Neuronal stem cell (in vitro differentiated cells): Measurements from ENCODE around the gene ZFYVE9.

Experiments used
- DNase-seq: peaks from one replicate; pipeline ENCODE4 v3.0.0-alpha.2; 2013; ENCODE audit warnings: low spot score
- H2AFZ ChIP-seq: one replicate; pipeline ENCODE4 v1.6.1; 2013; ENCODE audit warnings: mild to moderate bottlenecking, low read length, inconsistent platforms
- H2AK5ac ChIP-seq: 2 replicates; pipeline ENCODE4 v1.6.1; 2013; ENCODE audit warnings: low read depth, mild to moderate bottlenecking, inconsistent platforms, low read length, moderate library complexity, mixed read lengths
- H2BK120ac ChIP-seq: 2 replicates; pipeline ENCODE4 v1.6.1; 2013; ENCODE audit warnings: low read depth, mild to moderate bottlenecking, inconsistent platforms, low read length, moderate library complexity, mixed read lengths
- H2BK12ac ChIP-seq: one replicate; pipeline ENCODE4 v1.6.1; 2013; ENCODE audit warnings: low read length, inconsistent platforms
- H2BK15ac ChIP-seq: 2 replicates; pipeline ENCODE4 v1.6.1; 2013; ENCODE audit warnings: mild to moderate bottlenecking, low read length, inconsistent platforms, mixed read lengths
- H2BK5ac ChIP-seq: one replicate; pipeline ENCODE4 v1.6.1; 2013; ENCODE audit warnings: inconsistent platforms, mild to moderate bottlenecking, low read length, moderate library complexity
- H3K14ac ChIP-seq: one replicate; pipeline ENCODE4 v1.6.1; 2013; ENCODE audit warnings: low read length, inconsistent platforms
- H3K18ac ChIP-seq: 2 replicates; pipeline ENCODE4 v1.6.1; 2013; ENCODE audit warnings: low read length, inconsistent platforms
- H3K23ac ChIP-seq: 2 replicates; pipeline ENCODE4 v1.6.1; 2013; ENCODE audit warnings: low read depth, mild to moderate bottlenecking, mixed read lengths, low read length, inconsistent platforms; ENCODE audit not compliant: poor library complexity
- H3K27ac ChIP-seq: replicated peaks from 3 replicates; pipeline ENCODE4 v1.5.1; 2013; ENCODE audit warnings: low read length, inconsistent platforms
- H3K27me3 ChIP-seq, 3 experiments: 2 replicates each; pipeline ENCODE4 v1.6.1; 2013; ENCODE audit warnings: low read length in 3 of 3, mild to moderate bottlenecking in 2 of 3, inconsistent platforms in 1 of 3, low read depth in 1 of 3, mixed read lengths in 1 of 3, moderate library complexity in 1 of 3; ENCODE audit not compliant: control insufficient read depth in 3 of 3, insufficient read depth in 3 of 3
- H3K36me3 ChIP-seq, 2 donors: replicated peaks in 1 of 2; 2 replicates each; pipeline ENCODE4 v1.6.1; 2013; ENCODE audit warnings: low read length in 2 of 2; ENCODE audit not compliant: control insufficient read depth in 2 of 2, insufficient read depth in 2 of 2
- H3K4ac ChIP-seq: 2 replicates; pipeline ENCODE4 v1.6.1; 2013; ENCODE audit warnings: inconsistent platforms, mild to moderate bottlenecking, low read length, moderate library complexity
- H3K4me1 ChIP-seq, 2 donors: 1 replicate in 1 of 2; 2 replicates in 1 of 2; pipeline ENCODE4 v1.6.1; 2013; ENCODE audit warnings: low read length in 2 of 2, low read depth in 1 of 2; ENCODE audit not compliant: control insufficient read depth in 2 of 2, insufficient read depth in 1 of 2
- H3K4me2 ChIP-seq: one replicate; pipeline ENCODE4 v1.6.1; 2013; ENCODE audit warnings: mild to moderate bottlenecking, low read length, inconsistent platforms; ENCODE audit not compliant: insufficient read depth, poor library complexity, severe bottlenecking
- H3K4me3 ChIP-seq, 2 donors: 2 replicates each; pipeline ENCODE4 v1.5.1; 2013; ENCODE audit warnings: low read length in 2 of 2, mild to moderate bottlenecking in 2 of 2, inconsistent platforms in 1 of 2, moderate library complexity in 1 of 2
- H3K79me1 ChIP-seq: one replicate; pipeline ENCODE4 v1.6.1; 2013; ENCODE audit warnings: low read depth, mild to moderate bottlenecking, inconsistent platforms, low read length, moderate library complexity
- H3K9ac ChIP-seq: one replicate; pipeline ENCODE4 v1.6.1; 2013; ENCODE audit warnings: mild to moderate bottlenecking, low read depth, low read length, inconsistent platforms; ENCODE audit not compliant: poor library complexity
- H3K9me3 ChIP-seq, 2 donors: replicated peaks in 1 of 2; 2 replicates each; pipeline versions ENCODE3 to v1.6.1; 2013; ENCODE audit warnings: low read length in 2 of 2, mild to moderate bottlenecking in 2 of 2, inconsistent platforms in 1 of 2, low read depth in 1 of 2, mixed read lengths in 1 of 2, moderate library complexity in 1 of 2; ENCODE audit not compliant: control insufficient read depth in 2 of 2, insufficient read depth in 1 of 2
- H4K8ac ChIP-seq: one replicate; pipeline ENCODE4 v1.6.1; 2013; ENCODE audit warnings: low read depth, mild to moderate bottlenecking, inconsistent platforms, low read length, moderate library complexity
- H4K91ac ChIP-seq: one replicate; pipeline ENCODE4 v1.6.1; 2013; ENCODE audit warnings: low read length, low read depth, mild to moderate bottlenecking, inconsistent platforms; ENCODE audit not compliant: poor library complexity
- WGBS, 2 donors: extraction: QIAGEN DNeasy Blood & Tissue Kit; methylation state at CpG; one replicate each; pipeline ENCODE4 v1.1.7; 2013; ENCODE audit warnings: missing lambda C conversion rate in 2 of 2, mixed read lengths in 1 of 2; ENCODE audit not compliant: insufficient read length in 2 of 2, insufficient replicate concordance in 1 of 2; ENCODE audit errors: extremely low coverage in 2 of 2; 5-methylcytosine and 5-hydroxymethylcytosine counted together

ZFYVE9 gene

GRCh38 chr1:52296345-52296744 is 154.5 kb downstream of the ZFYVE9 start:
- no CpG with 5 or more reads among the region's 2 CpGs for WGBS, 2 donors
- Histone ChIP-seq H2AFZ (no peak overlapping the region), H2BK12ac (no peak overlapping the region), H3K27me3 (no peaks in the 10 kb centered on the region), H3K23ac (no peak overlapping the region), H3K4me1 (no peaks in the 10 kb centered on the region), H3K79me1 (no peaks in the 10 kb centered on the region), H3K9me3 (no peaks in the 10 kb centered on the region), H3K36me3 (peaks cover 0 to 2% of the 10 kb centered on the region in 2 donors), H3K14ac (no peak overlapping the region), H3K18ac (no peak overlapping the region), H4K91ac (no peak overlapping the region), H3K9ac (no peak overlapping the region), H4K8ac (no peak overlapping the region), H2BK120ac (no peak overlapping the region), H3K27ac (no peak overlapping the region), H3K4ac (no peak overlapping the region), H3K4me3 (no peak overlapping the region), H2AK5ac (no peak overlapping the region), H2BK5ac (no peak overlapping the region), H3K4me2 (no peak overlapping the region), H2BK15ac (no peak overlapping the region)
- DNase-seq = peak; percentile 39

DNA sequence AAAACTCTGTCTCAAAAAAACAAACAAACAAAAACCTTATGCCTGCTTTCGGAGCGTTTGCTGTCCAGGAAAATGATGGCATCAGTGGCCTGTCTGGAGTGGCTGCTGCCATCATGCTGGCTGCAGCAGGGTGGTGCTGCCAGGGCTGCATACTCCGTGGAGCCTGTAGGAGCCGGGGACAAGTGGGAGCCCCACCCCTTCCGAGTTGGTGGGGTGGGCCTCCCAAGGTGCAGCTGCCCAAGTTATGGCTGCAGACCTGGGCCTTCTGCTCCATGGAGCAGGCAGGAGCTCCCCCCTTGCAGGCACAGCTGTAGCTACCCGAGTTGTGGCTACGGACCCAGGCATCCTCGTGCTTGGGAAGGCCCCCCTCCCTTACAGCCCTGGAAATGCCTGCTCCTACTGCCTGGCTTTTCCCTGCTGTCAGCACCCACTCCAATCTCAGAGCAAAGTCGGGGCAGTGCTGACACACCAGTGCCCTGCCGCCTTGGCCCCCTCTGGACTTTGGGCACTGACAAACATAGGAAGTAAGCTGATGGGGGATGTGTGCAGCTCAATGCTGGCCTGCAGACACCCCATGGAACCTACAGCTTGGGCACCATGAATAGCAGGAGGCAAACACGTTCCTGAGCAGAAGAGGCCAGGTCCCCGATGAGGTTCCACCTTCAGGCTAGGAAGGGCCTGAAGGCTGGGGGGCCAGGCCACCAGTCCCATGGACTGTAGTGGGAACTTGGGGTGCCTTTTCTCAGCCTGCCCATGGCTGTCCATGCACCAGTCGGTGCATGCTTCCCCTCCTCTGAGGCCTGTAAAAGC is 163.7 kb downstream of the ZFYVE9 start:
- Histone ChIP-seq H3K14ac (no peak overlapping the region), H3K23ac (no peak overlapping the region), H2AK5ac (no peak overlapping the region), H3K79me1 (no peaks in the 10 kb centered on the region), H3K27ac (no peak overlapping the region), H3K4me1 (no peaks in the 10 kb centered on the region), H3K4ac (no peak overlapping the region), H3K27me3 (no peaks in the 10 kb centered on the region), H3K4me3 (no peak overlapping the region), H2BK15ac (no peak overlapping the region), H3K9me3 (no peaks in the 10 kb centered on the region), H4K8ac (no peak overlapping the region), H3K36me3 (peaks cover 2 to 21% of the 10 kb centered on the region in 2 donors), H2BK12ac (no peak overlapping the region), H4K91ac (no peak overlapping the region), H2AFZ (no peak overlapping the region), H3K4me2 (no peak overlapping the region), H2BK5ac (no peak overlapping the region), H3K18ac (no peak overlapping the region), H3K9ac (no peak overlapping the region), H2BK120ac (no peak overlapping the region)
- no CpG with 5 or more reads among the region's 13 CpGs for WGBS, 2 donors
- DNase-seq = no peak

GRCh38 chr1:52306227-52307006 is 164.5 kb downstream of the ZFYVE9 start:
- DNase-seq = no peak
- Histone ChIP-seq H2BK5ac (no peak overlapping the region), H2BK12ac (no peak overlapping the region)

DNA sequence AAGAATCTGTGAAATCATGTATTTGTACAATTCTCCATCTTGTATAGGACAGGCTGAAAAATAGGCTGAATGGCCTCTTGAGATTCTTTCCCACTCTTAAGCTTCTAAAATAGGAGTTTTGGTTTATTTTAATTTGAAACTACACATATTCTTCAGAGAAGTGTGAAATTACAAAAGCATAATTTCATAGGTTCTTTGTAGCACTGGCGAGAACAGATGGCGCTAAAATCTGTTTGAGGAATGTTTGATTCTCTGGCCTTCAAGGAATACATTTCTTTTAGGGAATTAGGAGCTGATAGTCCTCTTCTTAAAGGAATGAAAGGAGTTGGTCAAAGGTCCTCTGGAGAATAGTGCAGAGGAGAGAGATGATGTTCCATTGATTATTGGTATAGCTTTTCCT is 179.2 kb downstream of the ZFYVE9 start:
- H3K9ac ChIP-seq = no peak overlapping the region
- no peak overlapping the region for H3K23ac ChIP-seq
- H2AFZ ChIP-seq = no peak overlapping the region
- no peak overlapping the region for H2AK5ac ChIP-seq
- H3K14ac ChIP-seq = no peak overlapping the region
- H3K4me1 ChIP-seq = no peaks in the 10 kb centered on the region
- no peaks in the 10 kb centered on the region for H3K27me3 ChIP-seq
- no peak overlapping the region for H3K4me3 ChIP-seq
- H2BK12ac ChIP-seq = no peak overlapping the region
- no peaks in the 10 kb centered on the region for H3K79me1 ChIP-seq
- H3K9me3 ChIP-seq = no peaks in the 10 kb centered on the region
- H3K4me2 ChIP-seq = no peak overlapping the region
- no peak overlapping the region for H2BK15ac ChIP-seq
- H4K91ac ChIP-seq = no peak overlapping the region
- no peak for DNase-seq
- no peak overlapping the region for H2BK120ac ChIP-seq
- no peak overlapping the region for H2BK5ac ChIP-seq
- H3K18ac ChIP-seq = no peak overlapping the region
- WGBS, 2 donors = no CpG with 5 or more reads among the region's 2 CpGs
- no peak overlapping the region for H4K8ac ChIP-seq
- H3K4ac ChIP-seq = no peak overlapping the region
- no peak overlapping the region for H3K27ac ChIP-seq
- H3K36me3 ChIP-seq = no peaks in the 10 kb centered on the region

More at GRCh38 chr1:52306227-52307006, 164.5 kb downstream of the ZFYVE9 start:
- Histone ChIP-seq H3K9me3 (no peaks in the 10 kb centered on the region), H3K79me1 (no peaks in the 10 kb centered on the region), H3K18ac (no peak overlapping the region), H3K4me2 (no peak overlapping the region), H3K36me3 (peaks cover 2 to 21% of the 10 kb centered on the region in 2 donors), H3K4ac (no peak overlapping the region), H2BK15ac (no peak overlapping the region), H3K14ac (no peak overlapping the region), H3K9ac (no peak overlapping the region), H3K27me3 (no peaks in the 10 kb centered on the region), H3K23ac (no peak overlapping the region), H2AFZ (no peak overlapping the region), H3K4me3 (no peak overlapping the region), H2BK120ac (no peak overlapping the region), H4K91ac (peak overlapping the region; percentile 14), H4K8ac (no peak overlapping the region), H3K4me1 (no peaks in the 10 kb centered on the region), H3K27ac (no peak overlapping the region), H2AK5ac (no peak overlapping the region)
- no CpG with 5 or more reads among the region's 11 CpGs for WGBS, 2 donors
